ENCODE data around the gene ADO.

DNA sequence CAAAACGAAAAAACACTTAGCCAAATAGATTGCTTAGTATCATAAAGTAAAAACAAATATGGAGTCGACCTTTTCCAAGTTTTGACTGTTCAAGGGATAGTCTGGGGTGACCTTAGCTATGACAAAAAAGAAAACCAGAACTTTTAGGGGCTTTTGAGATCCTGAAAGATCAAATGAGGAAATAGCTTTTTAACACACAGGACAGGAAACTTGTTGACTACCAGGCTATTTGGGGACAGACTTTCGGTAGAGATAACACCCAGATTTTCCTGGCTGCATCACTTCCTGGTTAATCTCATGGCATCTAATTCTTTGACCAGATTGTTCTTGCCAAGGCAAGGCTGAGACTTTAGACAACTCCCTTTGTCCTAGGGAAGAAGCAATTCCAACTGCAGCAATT lies 46.1 kb downstream of the ADO start:
- no peak for TF ChIP-seq POLR2AphosphoS5 (IDR thresholded peaks at IDR 0.05)
- TF ChIP-seq, protein P1, sequence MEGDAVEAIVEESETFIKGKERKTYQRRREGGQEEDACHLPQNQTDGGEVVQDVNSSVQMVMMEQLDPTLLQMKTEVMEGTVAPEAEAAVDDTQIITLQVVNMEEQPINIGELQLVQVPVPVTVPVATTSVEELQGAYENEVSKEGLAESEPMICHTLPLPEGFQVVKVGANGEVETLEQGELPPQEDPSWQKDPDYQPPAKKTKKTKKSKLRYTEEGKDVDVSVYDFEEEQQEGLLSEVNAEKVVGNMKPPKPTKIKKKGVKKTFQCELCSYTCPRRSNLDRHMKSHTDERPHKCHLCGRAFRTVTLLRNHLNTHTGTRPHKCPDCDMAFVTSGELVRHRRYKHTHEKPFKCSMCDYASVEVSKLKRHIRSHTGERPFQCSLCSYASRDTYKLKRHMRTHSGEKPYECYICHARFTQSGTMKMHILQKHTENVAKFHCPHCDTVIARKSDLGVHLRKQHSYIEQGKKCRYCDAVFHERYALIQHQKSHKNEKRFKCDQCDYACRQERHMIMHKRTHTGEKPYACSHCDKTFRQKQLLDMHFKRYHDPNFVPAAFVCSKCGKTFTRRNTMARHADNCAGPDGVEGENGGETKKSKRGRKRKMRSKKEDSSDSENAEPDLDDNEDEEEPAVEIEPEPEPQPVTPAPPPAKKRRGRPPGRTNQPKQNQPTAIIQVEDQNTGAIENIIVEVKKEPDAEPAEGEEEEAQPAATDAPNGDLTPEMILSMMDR (IDR thresholded peaks at IDR 0.05): no peak
